HUES6 (cell line): Measurements from ENCODE around the gene CA12.
"Not testable (repeated sequence)": the region's sequence is repeated elsewhere in the genome, so short reads cannot be mapped to it uniquely, and the experiment has no call there.

Experiments
- H3K27ac ChIP-seq: 2 replicates; pipeline ENCODE4 v1.7.0; 2013; ENCODE audit warnings: low read depth, mild to moderate bottlenecking, low read length, inconsistent platforms
- H3K27me3 ChIP-seq: 2 replicates; pipeline ENCODE4 v1.6.1; 2013; ENCODE audit warnings: low read length; ENCODE audit not compliant: control insufficient read depth, insufficient read depth
- H3K36me3 ChIP-seq: 2 replicates; pipeline ENCODE4 v1.6.1; 2013; ENCODE audit warnings: low read length; ENCODE audit not compliant: control insufficient read depth, insufficient read depth
- H3K4me1 ChIP-seq: 2 replicates; pipeline ENCODE4 v1.6.1; 2013; ENCODE audit warnings: low read length; ENCODE audit not compliant: control insufficient read depth, insufficient read depth
- H3K4me3 ChIP-seq: 2 replicates; pipeline ENCODE4 v1.5.1; 2013; ENCODE audit warnings: low read depth, low read length
- H3K9ac ChIP-seq: one replicate; pipeline ENCODE4 v1.6.1; 2013; ENCODE audit warnings: mild to moderate bottlenecking, low read length
- H3K9me3 ChIP-seq: 2 replicates; pipeline ENCODE4 v1.6.1; 2013; ENCODE audit warnings: low read depth, low read length; ENCODE audit not compliant: control insufficient read depth, insufficient read depth

Gene CA12

GRCh38 chr15:63332367-63333124, 49.1 kb downstream of the CA12 start:
- no peaks in the 10 kb centered on the region for H3K4me1 ChIP-seq
- no peak overlapping the region for H3K4me3 ChIP-seq
- H3K27ac ChIP-seq: no peak overlapping the region
- no peaks in the 10 kb centered on the region for H3K36me3 ChIP-seq
- H3K9ac ChIP-seq: no peak overlapping the region
- no peaks in the 10 kb centered on the region for H3K27me3 ChIP-seq
- no peaks in the 10 kb centered on the region for H3K9me3 ChIP-seq

GRCh38 chr15:63331456-63331855, 50.2 kb downstream of the CA12 start:
- H3K27ac ChIP-seq: no peak overlapping the region

GRCh38 chr15:63330926-63331325, 50.7 kb downstream of the CA12 start:
- H3K9ac ChIP-seq: no peak overlapping the region
- no peak overlapping the region for H3K27ac ChIP-seq
- no peaks in the 10 kb centered on the region for H3K36me3 ChIP-seq
- no peaks in the 10 kb centered on the region for H3K4me1 ChIP-seq
- H3K4me3 ChIP-seq: no peak overlapping the region
- H3K9me3 ChIP-seq: no peaks in the 10 kb centered on the region
- H3K27me3 ChIP-seq: no peaks in the 10 kb centered on the region

More at GRCh38 chr15:63331456-63331855, 50.2 kb downstream of the CA12 start:
- no peaks in the 10 kb centered on the region for H3K9me3 ChIP-seq
- no peak overlapping the region for H3K4me3 ChIP-seq
- H3K4me1 ChIP-seq: no peaks in the 10 kb centered on the region
- H3K27me3 ChIP-seq: no peaks in the 10 kb centered on the region
- H3K9ac ChIP-seq: no peak overlapping the region
- H3K36me3 ChIP-seq: no peaks in the 10 kb centered on the region

GRCh38 chr15:63329567-63330350, 51.9 kb downstream of the CA12 start:
- Histone ChIP-seq H3K9me3 (no peaks in the 10 kb centered on the region), H3K27me3 (no peaks in the 10 kb centered on the region), H3K36me3 (no peaks in the 10 kb centered on the region), H3K4me3 (no peak overlapping the region), H3K4me1 (no peaks in the 10 kb centered on the region), H3K27ac (no peak overlapping the region), H3K9ac (no peak overlapping the region)

- no peaks in the 10 kb centered on the region; the same call in 1 of the 2 replicates for H3K4me1 ChIP-seq
- no peaks in the 10 kb centered on the region for H3K36me3 ChIP-seq
- H3K9me3 ChIP-seq: no peaks in the 10 kb centered on the region
- no peaks in the 10 kb centered on the region for H3K27me3 ChIP-seq
- H3K27ac ChIP-seq: no peak overlapping the region
- H3K9ac ChIP-seq: no peak overlapping the region
- H3K4me3 ChIP-seq: no peak overlapping the region
Measured at GRCh38 chr15:63327648-63328421, 53.8 kb downstream of the CA12 start.

- H3K4me3 ChIP-seq: no peak overlapping the region
- H3K27ac ChIP-seq: no peak overlapping the region
- H3K4me1 ChIP-seq: no peaks in the 10 kb centered on the region; the same call in 1 of the 2 replicates
- no peaks in the 10 kb centered on the region for H3K27me3 ChIP-seq
- no peaks in the 10 kb centered on the region for H3K36me3 ChIP-seq
- H3K9ac ChIP-seq: no peak overlapping the region
- H3K9me3 ChIP-seq: no peaks in the 10 kb centered on the region
Measured at GRCh38 chr15:63324770-63325169, 56.9 kb downstream of the CA12 start.

- Histone ChIP-seq H3K9me3 (no peaks in the 10 kb centered on the region), H3K27ac (no peak overlapping the region), H3K4me3 (no peak overlapping the region), H3K36me3 (no peaks in the 10 kb centered on the region), H3K27me3 (no peaks in the 10 kb centered on the region), H3K4me1 (no peaks in the 10 kb centered on the region; the same call in 1 of the 2 replicates), H3K9ac (no peak overlapping the region)
Measured at GRCh38 chr15:63323798-63324563, 57.7 kb downstream of the CA12 start.

- no peaks in the 10 kb centered on the region for H3K27me3 ChIP-seq
- H3K4me3 ChIP-seq: no peak overlapping the region
- no peaks in the 10 kb centered on the region; the same call in 1 of the 2 replicates for H3K4me1 ChIP-seq
- H3K9me3 ChIP-seq: no peaks in the 10 kb centered on the region
- no peak overlapping the region for H3K27ac ChIP-seq
- no peaks in the 10 kb centered on the region for H3K36me3 ChIP-seq
- H3K9ac ChIP-seq: no peak overlapping the region
Measured at GRCh38 chr15:63322541-63322940, 59.1 kb downstream of the CA12 start.

- H3K36me3 ChIP-seq: no peaks in the 10 kb centered on the region
- no peak overlapping the region for H3K9ac ChIP-seq
- no peaks in the 10 kb centered on the region for H3K27me3 ChIP-seq
- no peaks in the 10 kb centered on the region for H3K9me3 ChIP-seq
- H3K27ac ChIP-seq: no peak overlapping the region
- H3K4me1 ChIP-seq: peaks cover under 1% of the 10 kb centered on the region
- no peak overlapping the region for H3K4me3 ChIP-seq
Measured at GRCh38 chr15:63321462-63321861, 60.2 kb downstream of the CA12 start.

- H3K9me3 ChIP-seq, H3K36me3 ChIP-seq, H3K27me3 ChIP-seq, H3K4me3 ChIP-seq, H3K9ac ChIP-seq, H3K4me1 ChIP-seq, H3K27ac ChIP-seq: not testable (repeated sequence)
Measured at GRCh38 chr15:63320981-63321380, 60.7 kb downstream of the CA12 start.
